Caco-2 (cell line): ENCODE measurements around the gene CADM4. TPM values are rescaled to one million over a fixed set of nuclear protein-coding genes. Genes with fewer than 3 reads are reported as not detected.
"Not testable (repeated sequence)": the region's sequence is repeated elsewhere in the genome, so short reads cannot be mapped to it uniquely, and the experiment has no call there.

Experiments used
- BruUV-seq: library from RNA; stranded (reverse); fragments of 400-500 nt; replicated peaks from 2 replicates; lab custom pipeline; 2021; lab: Mats Ljungman, UMichigan
- CTCF ChIA-PET: fragments of 300-600 bp; sonication (Branson Sonifier 250); formaldehyde crosslinking; loops from one replicate; lab custom pipeline; 2022; ENCODE audit warnings: antibody characterized with exemption; lab: Charles Lee
- POLR2A ChIA-PET: fragments of 300-600 bp; sonication (Branson Sonifier 250); formaldehyde crosslinking; loops from one replicate; lab custom pipeline; 2022; ENCODE audit warnings: antibody characterized with exemption; lab: Charles Lee
- DNase-seq, 2 experiments: peaks; one replicate each; pipeline versions ENCODE4 v3.0.0 to v3.0.0-alpha.2; 2020 to 2022
- H3K27me3 ChIP-seq: replicated peaks from 2 replicates; pipeline ENCODE4 v1.6.0; 2011; ENCODE audit warnings: low read length; ENCODE audit not compliant: control insufficient read depth, insufficient read depth
- H3K36me3 ChIP-seq: 2 replicates; pipeline ENCODE4 v1.5.1; 2011; ENCODE audit warnings: low read length; ENCODE audit not compliant: control insufficient read depth, insufficient read depth
- H3K4me1 ChIP-seq: fragments of 250-450 bp; sonication (Bioruptor Pico); 2 replicates; pipeline ENCODE4 v1.5.1; 2020; ENCODE audit warnings: mild to moderate bottlenecking
- H3K4me3 ChIP-seq: 2 replicates; pipeline ENCODE4 v1.5.1; 2011; ENCODE audit warnings: low read depth, mild to moderate bottlenecking, control low read depth, low read length
- H3K9me3 ChIP-seq: fragments of 250-450 bp; sonication (Bioruptor Pico); 2 replicates; pipeline ENCODE4 v1.5.1; 2020; ENCODE audit warnings: mild to moderate bottlenecking, moderate library complexity
- H3K27ac Mint-ChIP-seq: one replicate; pipeline ENCODE4 v1.8.0; 2022; ENCODE audit warnings: mixed read lengths; ENCODE audit not compliant: unreplicated experiment
- H3K27me3 Mint-ChIP-seq: one replicate; pipeline ENCODE4 v1.8.0; 2022; ENCODE audit warnings: mixed read lengths; ENCODE audit not compliant: insufficient read depth, unreplicated experiment
- H3K36me3 Mint-ChIP-seq: one replicate; pipeline ENCODE4 v1.8.0; 2022; ENCODE audit warnings: mild to moderate bottlenecking, mixed read lengths; ENCODE audit not compliant: insufficient read depth, unreplicated experiment
- H3K4me1 Mint-ChIP-seq: one replicate; pipeline ENCODE4 v1.8.0; 2022; ENCODE audit warnings: low read depth, mixed read lengths; ENCODE audit not compliant: unreplicated experiment
- H3K4me3 Mint-ChIP-seq: one replicate; pipeline ENCODE4 v1.8.0; 2022; ENCODE audit warnings: mild to moderate bottlenecking, moderate library complexity, mixed read lengths; ENCODE audit not compliant: unreplicated experiment
- H3K9me3 Mint-ChIP-seq: one replicate; pipeline ENCODE4 v1.8.0; 2022; ENCODE audit warnings: mixed read lengths; ENCODE audit not compliant: unreplicated experiment
- intact Hi-C: fragments of 100-400 bp; cut with micrococcal nuclease; formaldehyde crosslinking; loops from one replicate; pipeline ENCODE4 v1.10.0; 2022; ENCODE audit not compliant: unreplicated experiment
- total RNA-seq: library from RNA; stranded (reverse); gene quantifications from 2 replicates; pipeline ENCODE4 v1.2.3, GENCODE V29; 2022
- TF ChIP-seq, protein P1 (sequence below), 2 experiments: fragments of 200-600 bp in 1 of 2; IDR thresholded peaks; 1 replicate in 1 of 2; 2 replicates in 1 of 2; pipeline versions ENCODE4 v1.5.1 to v1.8.0; 2011 to 2022; ENCODE audit warnings: antibody characterized with exemption in 1 of 2, control low read depth in 1 of 2, inconsistent platforms in 1 of 2, low read depth in 1 of 2, low read length in 1 of 2, mild to moderate bottlenecking in 1 of 2, moderate library complexity in 1 of 2; ENCODE audit not compliant: insufficient read depth in 1 of 2, severe bottlenecking in 1 of 2, unreplicated experiment in 1 of 2

The CADM4 gene
- total RNA-seq, 1 experiment from 2014 or later, result 13.2 TPM

DNA sequence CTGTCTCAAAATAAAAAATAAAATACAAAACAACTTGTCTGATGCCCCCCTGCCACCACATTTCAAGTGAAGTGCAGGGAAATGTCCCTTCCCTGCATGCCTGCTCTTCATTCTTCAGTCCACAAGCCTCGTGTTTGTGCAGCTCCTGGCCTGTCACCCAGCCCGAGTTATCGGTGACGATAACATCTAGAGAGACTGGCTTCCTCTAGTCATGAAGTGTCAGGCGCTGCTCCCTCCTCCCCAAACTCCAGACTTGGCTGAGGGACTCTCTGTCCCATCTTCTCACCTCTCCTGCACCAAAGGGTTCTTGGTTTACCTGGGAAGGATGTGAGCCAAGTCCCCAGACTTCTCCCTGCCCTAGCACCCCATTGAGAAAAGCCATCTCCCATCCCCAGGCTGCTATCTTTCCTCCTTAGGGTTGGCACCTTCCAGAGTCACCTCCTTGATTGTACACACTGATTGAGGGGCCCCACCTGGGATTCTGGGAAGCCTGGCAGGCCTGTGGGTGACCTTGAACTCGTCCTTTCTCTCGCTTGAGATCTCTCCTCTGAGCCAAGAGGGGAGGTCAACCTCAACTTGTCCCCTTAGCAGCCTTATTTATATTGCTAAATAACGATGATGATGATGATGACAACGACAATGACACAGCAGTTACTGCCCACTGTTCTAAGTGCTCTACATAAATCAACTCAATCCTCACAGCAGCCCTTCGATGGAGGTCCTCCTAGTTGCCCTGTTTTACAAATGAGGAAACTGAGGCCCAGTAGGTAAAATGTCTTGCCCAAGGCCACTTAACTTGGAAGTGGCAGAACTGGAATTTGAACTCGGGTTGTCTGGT lies 43.4 kb upstream of the CADM4 start:
- Histone ChIP-seq H3K4me3 (no peak overlapping the region), H3K27me3 (no peaks in the 10 kb centered on the region), H3K9me3 (no peaks in the 10 kb centered on the region), H3K36me3 (no peaks in the 10 kb centered on the region), H3K4me1 (peaks cover 5% of the 10 kb centered on the region; the same call in 1 of the 2 replicates)
- no peaks in the 10 kb centered on the region for H3K27me3 Mint-ChIP-seq
- H3K4me1 Mint-ChIP-seq, result peaks cover 5% of the 10 kb centered on the region
- intact Hi-C loops, result no loop called here
- TF ChIP-seq, protein P1, sequence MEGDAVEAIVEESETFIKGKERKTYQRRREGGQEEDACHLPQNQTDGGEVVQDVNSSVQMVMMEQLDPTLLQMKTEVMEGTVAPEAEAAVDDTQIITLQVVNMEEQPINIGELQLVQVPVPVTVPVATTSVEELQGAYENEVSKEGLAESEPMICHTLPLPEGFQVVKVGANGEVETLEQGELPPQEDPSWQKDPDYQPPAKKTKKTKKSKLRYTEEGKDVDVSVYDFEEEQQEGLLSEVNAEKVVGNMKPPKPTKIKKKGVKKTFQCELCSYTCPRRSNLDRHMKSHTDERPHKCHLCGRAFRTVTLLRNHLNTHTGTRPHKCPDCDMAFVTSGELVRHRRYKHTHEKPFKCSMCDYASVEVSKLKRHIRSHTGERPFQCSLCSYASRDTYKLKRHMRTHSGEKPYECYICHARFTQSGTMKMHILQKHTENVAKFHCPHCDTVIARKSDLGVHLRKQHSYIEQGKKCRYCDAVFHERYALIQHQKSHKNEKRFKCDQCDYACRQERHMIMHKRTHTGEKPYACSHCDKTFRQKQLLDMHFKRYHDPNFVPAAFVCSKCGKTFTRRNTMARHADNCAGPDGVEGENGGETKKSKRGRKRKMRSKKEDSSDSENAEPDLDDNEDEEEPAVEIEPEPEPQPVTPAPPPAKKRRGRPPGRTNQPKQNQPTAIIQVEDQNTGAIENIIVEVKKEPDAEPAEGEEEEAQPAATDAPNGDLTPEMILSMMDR (IDR thresholded peaks at IDR 0.05; ENCODE audit: insufficient read depth in 1 of 2, low read depth in 1 of 2, low read length in 1 of 2, severe bottlenecking in 1 of 2, unreplicated experiment in 1 of 2), result no peak
- ChIA-PET POLR2A (no interaction called here), CTCF (no interaction called here)
- no TSS peak for BruUV-seq
- no peaks in the 10 kb centered on the region for H3K36me3 Mint-ChIP-seq
- DNase-seq, result no peak
- no peaks in the 10 kb centered on the region for H3K9me3 Mint-ChIP-seq
- H3K27ac Mint-ChIP-seq, result no peak overlapping the region
- H3K4me3 Mint-ChIP-seq, result no peak overlapping the region

DNA sequence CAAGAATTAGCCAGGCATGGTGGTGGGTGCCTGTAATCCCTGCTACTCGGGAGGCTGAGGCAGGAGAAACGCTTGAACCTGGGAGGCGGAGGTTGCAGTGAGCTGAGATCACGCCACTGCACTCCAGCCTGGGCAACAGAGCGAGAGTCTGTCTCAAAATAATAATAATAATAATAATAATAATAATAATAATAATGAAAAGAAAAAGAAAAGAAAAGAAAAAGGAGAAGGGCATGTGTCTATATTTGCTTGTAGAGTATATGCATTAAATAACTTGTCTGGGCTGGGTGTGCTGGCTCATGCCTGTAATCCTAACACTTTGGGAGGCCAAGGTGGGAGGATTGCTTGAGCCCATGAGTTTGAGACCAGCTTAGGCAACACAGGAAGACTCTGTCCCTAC lies 42.6 kb upstream of the CADM4 start:
- H3K36me3 Mint-ChIP-seq, H3K9me3 Mint-ChIP-seq: not testable (repeated sequence)

DNA sequence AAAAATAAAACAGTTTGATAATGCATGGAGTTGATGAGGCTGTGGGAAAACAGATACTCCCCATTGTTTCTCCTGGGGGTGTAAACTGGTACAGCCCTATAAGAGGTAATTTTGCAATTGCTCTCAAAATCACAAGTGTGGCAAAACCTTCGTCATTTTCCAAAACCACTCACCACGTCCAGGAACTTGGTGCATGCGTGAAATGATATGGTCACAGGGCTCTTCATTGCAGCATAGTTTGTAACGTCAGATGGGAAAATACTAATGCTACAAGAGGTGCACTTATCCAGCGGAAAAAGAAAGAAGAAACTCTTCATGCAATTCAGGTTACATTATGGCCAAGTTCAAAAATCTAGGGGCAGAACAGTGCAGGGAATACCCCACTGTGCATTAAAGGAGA lies 42.2 kb upstream of the CADM4 start:
- Histone ChIP-seq H3K9me3 (no peaks in the 10 kb centered on the region), H3K27me3 (no peaks in the 10 kb centered on the region), H3K4me1 (peaks cover 5% of the 10 kb centered on the region; the same call in 1 of the 2 replicates), H3K36me3 (no peaks in the 10 kb centered on the region), H3K4me3 (no peak overlapping the region)
- DNase-seq, result no peak
- ChIA-PET CTCF (no interaction called here), POLR2A (no interaction called here)
- Mint-ChIP-seq H3K27ac (no peak overlapping the region), H3K4me3 (no peak overlapping the region), H3K9me3 (no peaks in the 10 kb centered on the region), H3K36me3 (no peaks in the 10 kb centered on the region), H3K27me3 (no peaks in the 10 kb centered on the region), H3K4me1 (peaks cover 5% of the 10 kb centered on the region)
- intact Hi-C loops, result no loop called here
- no TSS peak for BruUV-seq
- TF ChIP-seq, protein P1 (IDR thresholded peaks at IDR 0.05; ENCODE audit: insufficient read depth in 1 of 2, low read depth in 1 of 2, low read length in 1 of 2, severe bottlenecking in 1 of 2, unreplicated experiment in 1 of 2), result no peak

More for the DNA sequence above, 42.6 kb upstream of the CADM4 start:
- intact Hi-C loops, H3K9me3 ChIP-seq, H3K27ac Mint-ChIP-seq, H3K4me3 ChIP-seq, DNase-seq, H3K4me3 Mint-ChIP-seq, H3K4me1 ChIP-seq, H3K36me3 ChIP-seq, H3K27me3 Mint-ChIP-seq, BruUV-seq, H3K4me1 Mint-ChIP-seq, H3K27me3 ChIP-seq, POLR2A ChIA-PET, CTCF ChIA-PET: not testable (repeated sequence)
